ENCODE results near the gene DEFB118. TPM values are rescaled to one million over a fixed set of nuclear protein-coding genes. Genes with fewer than 3 reads are reported as not detected.
A peak's percentile ranks its signal among the peaks of the same experiment; 100 is the strongest.

The DEFB118 gene
- total and polyA plus RNA-seq, 9 of the 15 experiments (the other 6 are each of a cell fraction or from before 2014, with no cell fraction given) = not detected

DNA sequence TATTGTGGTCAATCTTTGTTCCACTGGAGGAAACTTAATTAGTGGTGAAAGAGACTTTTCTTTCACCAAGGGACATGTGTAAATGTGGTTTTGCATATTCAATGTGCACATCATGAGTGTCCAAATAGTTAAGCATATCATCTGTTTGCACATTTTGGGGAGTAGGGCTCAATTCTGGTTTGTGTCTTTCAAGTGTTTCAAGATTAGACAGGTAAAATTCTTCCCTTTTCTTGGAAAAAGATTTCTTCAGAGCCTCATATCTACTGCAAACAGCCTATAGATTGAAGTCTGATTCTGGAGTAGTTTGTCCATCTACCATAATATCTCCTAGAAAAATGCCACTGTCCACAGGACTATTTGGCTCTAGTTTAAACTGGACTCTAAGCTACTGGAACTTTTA lies 26.9 kb upstream of the DEFB118 start (continued):
- TF ChIP-seq, protein P1, sequence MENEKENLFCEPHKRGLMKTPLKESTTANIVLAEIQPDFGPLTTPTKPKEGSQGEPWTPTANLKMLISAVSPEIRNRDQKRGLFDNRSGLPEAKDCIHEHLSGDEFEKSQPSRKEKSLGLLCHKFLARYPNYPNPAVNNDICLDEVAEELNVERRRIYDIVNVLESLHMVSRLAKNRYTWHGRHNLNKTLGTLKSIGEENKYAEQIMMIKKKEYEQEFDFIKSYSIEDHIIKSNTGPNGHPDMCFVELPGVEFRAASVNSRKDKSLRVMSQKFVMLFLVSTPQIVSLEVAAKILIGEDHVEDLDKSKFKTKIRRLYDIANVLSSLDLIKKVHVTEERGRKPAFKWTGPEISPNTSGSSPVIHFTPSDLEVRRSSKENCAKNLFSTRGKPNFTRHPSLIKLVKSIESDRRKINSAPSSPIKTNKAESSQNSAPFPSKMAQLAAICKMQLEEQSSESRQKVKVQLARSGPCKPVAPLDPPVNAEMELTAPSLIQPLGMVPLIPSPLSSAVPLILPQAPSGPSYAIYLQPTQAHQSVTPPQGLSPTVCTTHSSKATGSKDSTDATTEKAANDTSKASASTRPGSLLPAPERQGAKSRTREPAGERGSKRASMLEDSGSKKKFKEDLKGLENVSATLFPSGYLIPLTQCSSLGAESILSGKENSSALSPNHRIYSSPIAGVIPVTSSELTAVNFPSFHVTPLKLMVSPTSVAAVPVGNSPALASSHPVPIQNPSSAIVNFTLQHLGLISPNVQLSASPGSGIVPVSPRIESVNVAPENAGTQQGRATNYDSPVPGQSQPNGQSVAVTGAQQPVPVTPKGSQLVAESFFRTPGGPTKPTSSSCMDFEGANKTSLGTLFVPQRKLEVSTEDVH (IDR thresholded peaks at IDR 0.05; ENCODE audit: low read depth, partially characterized antibody) = no peak
- TF ChIP-seq MYNN (IDR thresholded peaks at IDR 0.05) (no peak), MYNN (CRISPR knock-in tag; IDR thresholded peaks at IDR 0.05) (no peak), ETS2 (tag; IDR thresholded peaks at IDR 0.05; ENCODE audit: borderline replicate concordance, poor library complexity, severe bottlenecking) (no peak), PHF21A (IDR thresholded peaks at IDR 0.05; ENCODE audit: borderline replicate concordance, low read depth) (no peak), MAZ (CRISPR knock-in tag; conservative IDR thresholded peaks at IDR 0.05 in 1 of 2, IDR thresholded peaks at IDR 0.05 in 1 of 2) (no peak), MIER1 (IDR thresholded peaks at IDR 0.05; ENCODE audit: low read depth) (no peak), MTA2 (IDR thresholded peaks at IDR 0.05; ENCODE audit: low read depth) (peak; percentile 35; the same call in 1 of the 2 replicates), ZNF75A (CRISPR knock-in tag; IDR thresholded peaks at IDR 0.05) (no peak), POU5F1 (IDR thresholded peaks at IDR 0.05; ENCODE audit: borderline replicate concordance, low read depth, low read length, partially characterized antibody) (no peak), DPF2 (IDR thresholded peaks at IDR 0.05) (no peak)
- TF ChIP-seq, protein P2, sequence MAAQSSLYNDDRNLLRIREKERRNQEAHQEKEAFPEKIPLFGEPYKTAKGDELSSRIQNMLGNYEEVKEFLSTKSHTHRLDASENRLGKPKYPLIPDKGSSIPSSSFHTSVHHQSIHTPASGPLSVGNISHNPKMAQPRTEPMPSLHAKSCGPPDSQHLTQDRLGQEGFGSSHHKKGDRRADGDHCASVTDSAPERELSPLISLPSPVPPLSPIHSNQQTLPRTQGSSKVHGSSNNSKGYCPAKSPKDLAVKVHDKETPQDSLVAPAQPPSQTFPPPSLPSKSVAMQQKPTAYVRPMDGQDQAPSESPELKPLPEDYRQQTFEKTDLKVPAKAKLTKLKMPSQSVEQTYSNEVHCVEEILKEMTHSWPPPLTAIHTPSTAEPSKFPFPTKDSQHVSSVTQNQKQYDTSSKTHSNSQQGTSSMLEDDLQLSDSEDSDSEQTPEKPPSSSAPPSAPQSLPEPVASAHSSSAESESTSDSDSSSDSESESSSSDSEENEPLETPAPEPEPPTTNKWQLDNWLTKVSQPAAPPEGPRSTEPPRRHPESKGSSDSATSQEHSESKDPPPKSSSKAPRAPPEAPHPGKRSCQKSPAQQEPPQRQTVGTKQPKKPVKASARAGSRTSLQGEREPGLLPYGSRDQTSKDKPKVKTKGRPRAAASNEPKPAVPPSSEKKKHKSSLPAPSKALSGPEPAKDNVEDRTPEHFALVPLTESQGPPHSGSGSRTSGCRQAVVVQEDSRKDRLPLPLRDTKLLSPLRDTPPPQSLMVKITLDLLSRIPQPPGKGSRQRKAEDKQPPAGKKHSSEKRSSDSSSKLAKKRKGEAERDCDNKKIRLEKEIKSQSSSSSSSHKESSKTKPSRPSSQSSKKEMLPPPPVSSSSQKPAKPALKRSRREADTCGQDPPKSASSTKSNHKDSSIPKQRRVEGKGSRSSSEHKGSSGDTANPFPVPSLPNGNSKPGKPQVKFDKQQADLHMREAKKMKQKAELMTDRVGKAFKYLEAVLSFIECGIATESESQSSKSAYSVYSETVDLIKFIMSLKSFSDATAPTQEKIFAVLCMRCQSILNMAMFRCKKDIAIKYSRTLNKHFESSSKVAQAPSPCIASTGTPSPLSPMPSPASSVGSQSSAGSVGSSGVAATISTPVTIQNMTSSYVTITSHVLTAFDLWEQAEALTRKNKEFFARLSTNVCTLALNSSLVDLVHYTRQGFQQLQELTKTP (IDR thresholded peaks at IDR 0.05; ENCODE audit: low read depth in 1 of 2, partially characterized antibody in 2 of 2) = no peak
- TF ChIP-seq, protein P3, sequence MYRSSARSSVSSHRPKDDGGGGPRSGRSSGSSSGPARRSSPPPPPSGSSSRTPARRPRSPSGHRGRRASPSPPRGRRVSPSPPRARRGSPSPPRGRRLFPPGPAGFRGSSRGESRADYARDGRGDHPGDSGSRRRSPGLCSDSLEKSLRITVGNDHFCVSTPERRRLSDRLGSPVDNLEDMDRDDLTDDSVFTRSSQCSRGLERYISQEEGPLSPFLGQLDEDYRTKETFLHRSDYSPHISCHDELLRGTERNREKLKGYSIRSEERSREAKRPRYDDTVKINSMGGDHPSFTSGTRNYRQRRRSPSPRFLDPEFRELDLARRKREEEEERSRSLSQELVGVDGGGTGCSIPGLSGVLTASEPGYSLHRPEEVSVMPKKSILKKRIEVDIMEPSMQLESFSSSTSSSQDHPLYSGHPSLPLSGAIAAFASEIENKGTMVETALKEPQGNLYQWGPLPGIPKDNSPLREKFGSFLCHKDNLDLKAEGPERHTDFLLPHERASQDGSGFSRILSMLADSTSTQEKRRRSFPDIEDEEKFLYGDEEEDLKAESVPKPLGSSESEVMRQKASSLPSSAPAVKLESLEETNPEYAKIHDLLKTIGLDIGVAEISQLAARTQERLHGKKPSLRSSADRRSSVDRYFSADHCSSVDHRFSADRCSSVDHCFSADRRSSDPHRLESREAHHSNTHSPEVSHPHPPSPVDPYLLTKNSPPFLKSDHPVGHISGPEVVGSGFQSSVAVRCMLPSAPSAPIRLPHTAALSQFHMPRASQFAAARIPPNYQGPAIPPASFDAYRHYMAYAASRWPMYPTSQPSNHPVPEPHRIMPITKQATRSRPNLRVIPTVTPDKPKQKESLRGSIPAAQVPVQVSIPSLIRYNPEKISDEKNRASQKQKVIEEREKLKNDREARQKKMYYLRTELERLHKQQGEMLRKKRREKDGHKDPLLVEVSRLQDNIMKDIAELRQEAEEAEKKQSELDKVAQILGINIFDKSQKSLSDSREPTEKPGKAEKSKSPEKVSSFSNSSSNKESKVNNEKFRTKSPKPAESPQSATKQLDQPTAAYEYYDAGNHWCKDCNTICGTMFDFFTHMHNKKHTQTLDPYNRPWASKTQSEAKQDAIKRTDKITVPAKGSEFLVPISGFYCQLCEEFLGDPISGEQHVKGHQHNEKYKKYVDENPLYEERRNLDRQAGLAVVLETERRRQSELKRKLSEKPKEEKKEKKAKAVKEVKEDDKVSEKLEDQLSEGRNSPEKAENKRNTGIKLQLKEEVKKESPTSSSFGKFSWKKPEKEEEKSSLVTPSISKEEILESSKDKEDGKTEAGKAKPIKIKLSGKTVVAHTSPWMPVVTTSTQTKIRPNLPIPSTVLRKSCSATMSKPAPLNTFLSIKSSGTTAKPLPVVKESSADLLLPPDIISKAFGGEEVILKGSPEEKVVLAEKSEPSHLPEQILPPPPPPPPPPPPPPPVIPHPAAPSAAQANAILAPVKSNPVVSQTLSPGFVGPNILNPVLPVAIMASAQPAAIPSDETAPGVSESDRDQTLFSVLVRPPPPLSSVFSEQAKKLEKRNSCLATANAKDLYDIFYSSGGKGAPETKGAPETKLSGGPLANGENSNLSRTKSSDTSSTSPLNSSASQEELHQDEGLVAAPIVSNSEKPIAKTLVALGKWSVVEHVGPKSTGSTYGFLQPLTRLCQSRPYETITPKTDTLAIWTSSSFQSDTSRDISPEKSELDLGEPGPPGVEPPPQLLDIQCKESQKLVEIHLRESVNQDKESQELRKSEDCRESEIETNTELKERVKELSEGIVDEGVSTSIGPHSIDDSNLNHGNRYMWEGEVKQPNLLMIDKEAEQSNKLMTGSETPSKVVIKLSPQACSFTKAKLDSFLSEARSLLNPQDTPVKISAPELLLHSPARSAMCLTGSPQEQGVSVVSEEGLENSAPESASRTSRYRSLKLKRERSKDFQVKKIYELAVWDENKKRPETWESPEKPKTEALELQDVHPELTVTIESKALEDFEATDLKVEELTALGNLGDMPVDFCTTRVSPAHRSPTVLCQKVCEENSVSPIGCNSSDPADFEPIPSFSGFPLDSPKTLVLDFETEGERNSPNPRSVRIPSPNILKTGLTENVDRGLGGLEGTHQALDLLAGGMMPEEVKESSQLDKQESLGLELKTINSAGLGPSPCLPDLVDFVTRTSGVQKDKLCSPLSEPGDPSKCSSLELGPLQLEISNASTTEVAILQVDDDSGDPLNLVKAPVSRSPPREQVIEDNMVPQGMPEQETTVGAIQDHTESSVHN (IDR thresholded peaks at IDR 0.05; ENCODE audit: borderline replicate concordance in 1 of 2, low read depth in 1 of 2) = no peak

All from K562 (cell line).